B cell (primary cell): ENCODE data around the gene KCNT2.

ENCODE experiments used
- EZH2 ChIP-seq: IDR thresholded peaks from 2 replicates; pipeline ENCODE4 v1.6.1; 2012; ENCODE audit warnings: borderline replicate concordance, low read depth, mild to moderate bottlenecking, moderate library complexity, low read length; ENCODE audit not compliant: insufficient read depth, poor library complexity, severe bottlenecking
- TF ChIP-seq, protein P1 (sequence below): fragments of 200-600 bp; IDR thresholded peaks from one replicate; pipeline ENCODE4 v1.8.0; 2022; ENCODE audit warnings: antibody characterized with exemption, mild to moderate bottlenecking

DNA sequence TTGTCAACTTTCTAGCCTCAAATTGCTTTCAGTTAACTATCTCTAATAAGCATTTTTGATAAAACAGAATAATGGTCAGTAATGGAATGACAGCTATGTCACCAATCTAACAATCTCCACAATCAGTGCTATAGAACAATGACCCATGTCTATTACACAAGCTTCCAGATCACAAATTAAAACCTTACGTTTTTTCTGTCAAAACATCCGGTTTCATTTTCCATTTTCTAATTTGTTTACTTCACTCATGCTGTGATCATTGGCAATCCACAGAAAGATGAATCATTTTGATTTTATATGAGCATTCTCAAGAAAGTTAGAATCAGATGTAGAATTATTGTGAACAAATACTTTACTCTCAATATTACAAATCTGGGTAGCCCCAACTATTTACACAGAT, 80.3 kb downstream of the KCNT2 start:
- TF ChIP-seq, protein P1, sequence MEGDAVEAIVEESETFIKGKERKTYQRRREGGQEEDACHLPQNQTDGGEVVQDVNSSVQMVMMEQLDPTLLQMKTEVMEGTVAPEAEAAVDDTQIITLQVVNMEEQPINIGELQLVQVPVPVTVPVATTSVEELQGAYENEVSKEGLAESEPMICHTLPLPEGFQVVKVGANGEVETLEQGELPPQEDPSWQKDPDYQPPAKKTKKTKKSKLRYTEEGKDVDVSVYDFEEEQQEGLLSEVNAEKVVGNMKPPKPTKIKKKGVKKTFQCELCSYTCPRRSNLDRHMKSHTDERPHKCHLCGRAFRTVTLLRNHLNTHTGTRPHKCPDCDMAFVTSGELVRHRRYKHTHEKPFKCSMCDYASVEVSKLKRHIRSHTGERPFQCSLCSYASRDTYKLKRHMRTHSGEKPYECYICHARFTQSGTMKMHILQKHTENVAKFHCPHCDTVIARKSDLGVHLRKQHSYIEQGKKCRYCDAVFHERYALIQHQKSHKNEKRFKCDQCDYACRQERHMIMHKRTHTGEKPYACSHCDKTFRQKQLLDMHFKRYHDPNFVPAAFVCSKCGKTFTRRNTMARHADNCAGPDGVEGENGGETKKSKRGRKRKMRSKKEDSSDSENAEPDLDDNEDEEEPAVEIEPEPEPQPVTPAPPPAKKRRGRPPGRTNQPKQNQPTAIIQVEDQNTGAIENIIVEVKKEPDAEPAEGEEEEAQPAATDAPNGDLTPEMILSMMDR = no peak
- TF ChIP-seq EZH2 = no peak
